SK-N-MC (cell line): ENCODE results near the gene CTBP1.
A peak's percentile ranks its signal among the peaks of the same experiment; 100 is the strongest.

Experiments used
- DNase-seq: peaks from one replicate; pipeline ENCODE4 v3.0.0-alpha.2; 2011; ENCODE audit warnings: low read depth, low spot score
- H3K27ac ChIP-seq: fragments of 200-600 bp; sonication (generic); 2 replicates; pipeline ENCODE4 v1.5.1; 2016; ENCODE audit warnings: mixed run types
- H3K36me3 ChIP-seq: fragments of 200-600 bp; sonication (generic); 2 replicates; pipeline ENCODE4 v1.6.1; 2017; ENCODE audit warnings: antibody characterized with exemption, low read length, mixed read lengths; ENCODE audit not compliant: insufficient read depth
- H3K4me3 ChIP-seq: fragments of 200-600 bp; sonication (generic); 2 replicates; pipeline ENCODE4 v1.5.1; 2016
- H3K9ac ChIP-seq: fragments of 200-600 bp; sonication (generic); 2 replicates; pipeline ENCODE4 v1.8.0; 2017; ENCODE audit warnings: mixed run types, mixed read lengths; ENCODE audit not compliant: insufficient read length
- H3K9me3 ChIP-seq: fragments of 200-600 bp; sonication (generic); 2 replicates; pipeline ENCODE4 v1.6.1; 2017; ENCODE audit warnings: low read depth, mild to moderate bottlenecking, antibody characterized with exemption, low read length, moderate library complexity, mixed read lengths
- EZH2 ChIP-seq: fragments of 200-600 bp; sonication (generic); IDR thresholded peaks from one replicate; pipeline ENCODE4 v1.6.1; 2017; ENCODE audit warnings: antibody characterized with exemption
- FOXP2 ChIP-seq: optimal IDR thresholded peaks from 2 replicates; pipeline ENCODE3; 2011; ENCODE audit warnings: mild to moderate bottlenecking, moderate library complexity; ENCODE audit not compliant: insufficient read depth; ENCODE audit errors: extremely low read length, control extremely low read depth
- POLR2AphosphoS5 ChIP-seq: IDR thresholded peaks from 2 replicates; pipeline ENCODE4 v1.6.1; 2012; ENCODE audit warnings: mild to moderate bottlenecking, low read depth, low read length, borderline replicate concordance

Gene CTBP1

DNA sequence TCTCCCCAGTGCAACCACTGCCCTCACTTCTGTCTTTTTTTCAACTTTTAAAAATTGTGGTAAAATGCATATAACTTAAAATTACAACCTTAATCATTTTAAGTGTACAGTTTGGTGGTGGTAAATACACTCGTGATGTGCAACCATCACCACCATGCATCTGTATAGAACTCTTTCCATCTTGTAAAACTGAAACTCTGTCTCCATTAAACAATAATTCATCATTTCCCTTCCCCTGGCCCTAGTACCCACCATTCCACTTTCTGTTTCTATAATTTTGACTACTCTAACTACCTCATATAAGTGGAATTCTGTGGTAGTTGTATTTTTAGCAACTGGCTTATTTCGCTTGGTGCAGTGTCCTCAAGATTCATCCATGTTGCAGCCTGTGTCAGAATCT, 6.8 kb upstream of the CTBP1 start:
- Histone ChIP-seq H3K9ac (no peak overlapping the region), H3K4me3 (no peak overlapping the region), H3K9me3 (peaks cover 4% of the 10 kb centered on the region; the same call in 1 of the 2 replicates), H3K36me3 (peaks cover 12% of the 10 kb centered on the region; the same call in 1 of the 2 replicates), H3K27ac (no peak overlapping the region)
- DNase-seq: no peak
- TF ChIP-seq EZH2 (no peak), POLR2AphosphoS5 (no peak), FOXP2 (no peak)

- DNase-seq: no peak
- Histone ChIP-seq H3K4me3 (no peak overlapping the region), H3K36me3 (peaks cover 15% of the 10 kb centered on the region; the same call in 1 of the 2 replicates), H3K9me3 (peaks cover 4% of the 10 kb centered on the region; the same call in 1 of the 2 replicates), H3K9ac (no peak overlapping the region), H3K27ac (no peak overlapping the region)
- TF ChIP-seq FOXP2 (no peak), EZH2 (no peak), POLR2AphosphoS5 (no peak)
Measured at GRCh38 chr4:1255151-1255550, 6.2 kb upstream of the CTBP1 start.

- no peak overlapping the region for H3K9ac ChIP-seq
- H3K4me3 ChIP-seq: no peak overlapping the region
- DNase-seq: no peak
- TF ChIP-seq EZH2 (no peak), FOXP2 (no peak), POLR2AphosphoS5 (no peak)
- peaks cover 15% of the 10 kb centered on the region; the same call in 1 of the 2 replicates for H3K36me3 ChIP-seq
- no peak overlapping the region for H3K27ac ChIP-seq
- H3K9me3 ChIP-seq: peaks cover 4% of the 10 kb centered on the region; the same call in 1 of the 2 replicates
Measured at GRCh38 chr4:1253831-1254230, 4.9 kb upstream of the CTBP1 start.

GRCh38 chr4:1252928-1253492, 4.1 kb upstream of the CTBP1 start:
- no peak for TF ChIP-seq EZH2
- no peak for TF ChIP-seq FOXP2
- TF ChIP-seq POLR2AphosphoS5: no peak
- no peak overlapping the region for H3K27ac ChIP-seq
- no peak overlapping the region for H3K9ac ChIP-seq

GRCh38 chr4:1251773-1252066, 2.8 kb upstream of the CTBP1 start:
- H3K36me3 ChIP-seq: peaks cover 15% of the 10 kb centered on the region; the same call in 1 of the 2 replicates
- H3K4me3 ChIP-seq: no peak overlapping the region
- TF ChIP-seq FOXP2 (no peak), EZH2 (no peak), POLR2AphosphoS5 (no peak)
- no peak for DNase-seq
- H3K9me3 ChIP-seq: no peaks in the 10 kb centered on the region; the same call in 1 of the 2 replicates
- H3K27ac ChIP-seq: no peak overlapping the region
- no peak overlapping the region for H3K9ac ChIP-seq

More at GRCh38 chr4:1252928-1253492, 4.1 kb upstream of the CTBP1 start:
- no peak for DNase-seq
- Histone ChIP-seq H3K36me3 (peaks cover 15% of the 10 kb centered on the region; the same call in 1 of the 2 replicates), H3K9me3 (peaks cover 4% of the 10 kb centered on the region; the same call in 1 of the 2 replicates), H3K4me3 (no peak overlapping the region)

DNA sequence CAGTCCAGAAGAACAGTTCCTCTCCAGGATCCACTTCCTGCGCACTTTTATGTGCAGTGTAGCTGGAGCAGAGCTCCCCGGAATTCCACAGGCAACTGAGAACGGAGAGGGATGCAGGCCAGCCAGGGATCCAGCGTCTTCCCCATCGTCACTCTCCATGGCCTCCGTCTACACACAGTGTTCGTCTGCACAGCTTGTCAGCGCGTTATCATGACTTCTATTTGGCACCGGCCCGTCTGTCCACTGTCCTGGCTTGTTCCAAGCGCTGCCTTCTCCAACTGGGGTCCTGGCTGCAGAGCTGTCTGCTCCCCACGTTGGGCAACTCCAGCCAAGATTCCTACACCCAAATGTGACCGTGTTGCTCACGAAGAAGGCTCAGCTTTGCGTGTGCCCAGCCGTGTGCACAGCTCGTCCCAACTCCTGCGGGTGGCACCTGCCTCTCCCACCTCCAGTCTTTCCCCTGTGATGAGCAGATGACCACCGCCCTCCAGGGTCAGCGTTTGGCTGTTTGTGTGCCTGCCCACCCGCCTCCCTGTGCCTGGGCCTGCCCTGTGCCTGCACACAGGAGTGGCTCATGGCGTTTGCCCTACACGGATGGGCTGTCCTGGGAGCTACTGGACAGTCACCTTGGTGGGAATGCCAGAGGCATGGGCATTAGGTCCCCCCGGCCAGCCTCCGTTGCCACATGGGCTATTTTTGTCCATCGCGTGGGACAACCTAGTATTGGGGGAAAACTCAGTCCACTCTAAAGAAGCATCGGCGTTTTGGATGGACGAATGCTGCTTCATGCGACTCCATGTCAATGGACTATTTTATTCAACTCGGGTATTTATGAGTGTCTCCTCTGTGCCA, 2.2 kb upstream of the CTBP1 start:
- Histone ChIP-seq H3K27ac (no peak overlapping the region), H3K9me3 (no peaks in the 10 kb centered on the region; the same call in 1 of the 2 replicates), H3K4me3 (no peak overlapping the region), H3K36me3 (peaks cover 15% of the 10 kb centered on the region; the same call in 1 of the 2 replicates), H3K9ac (no peak overlapping the region)
- no peak for DNase-seq
- TF ChIP-seq POLR2AphosphoS5 (no peak), FOXP2 (no peak)

- no peaks in the 10 kb centered on the region; the same call in 1 of the 2 replicates for H3K9me3 ChIP-seq
- no peak overlapping the region for H3K9ac ChIP-seq
- no peak overlapping the region for H3K27ac ChIP-seq
- H3K36me3 ChIP-seq: peaks cover 15% of the 10 kb centered on the region; the same call in 1 of the 2 replicates
- TF ChIP-seq EZH2: no peak
- no peak for TF ChIP-seq POLR2AphosphoS5
- TF ChIP-seq FOXP2: no peak
- no peak for DNase-seq
- no peak overlapping the region for H3K4me3 ChIP-seq
Measured at GRCh38 chr4:1250527-1250812, 1.5 kb upstream of the CTBP1 start.

DNA sequence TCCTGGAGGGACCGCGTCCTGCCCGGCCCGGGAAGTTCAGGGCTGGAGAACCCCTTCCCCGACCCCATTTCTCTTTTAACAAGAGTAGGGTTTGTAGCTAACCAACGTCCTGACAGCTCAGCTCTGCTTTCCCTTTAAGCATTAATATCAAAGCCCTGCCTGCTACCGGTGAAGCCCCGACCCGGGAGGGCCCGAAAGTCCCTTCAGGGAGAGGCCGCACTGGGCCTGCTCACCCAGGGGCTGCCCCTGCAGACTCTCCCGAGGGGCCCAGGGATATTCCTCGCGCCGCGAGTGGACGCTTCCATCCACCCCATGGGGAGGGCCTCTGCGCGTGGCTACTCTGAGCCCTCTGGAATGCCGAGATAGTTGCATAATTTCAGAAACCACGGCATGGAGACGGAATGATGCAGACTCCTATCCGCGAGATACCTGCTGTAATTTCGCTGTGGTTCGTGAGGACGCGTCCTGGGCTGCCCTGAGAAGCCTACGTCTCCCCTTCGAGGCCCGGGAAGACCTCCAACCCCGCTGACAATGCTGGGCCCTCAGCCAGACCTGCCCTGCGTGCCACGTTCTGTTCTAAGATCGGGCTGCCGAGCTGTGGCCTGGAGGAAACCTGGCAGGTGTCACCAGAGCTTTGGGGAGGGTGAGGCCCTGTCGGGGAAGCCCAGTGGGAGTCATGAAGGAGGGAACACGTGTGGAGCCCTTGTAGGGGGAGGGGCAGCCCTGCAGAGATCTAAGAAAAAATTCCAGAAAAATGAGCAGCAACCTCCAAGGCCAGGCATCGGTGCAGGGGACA, 999 bp upstream of the CTBP1 start:
- Histone ChIP-seq H3K9me3 (no peaks in the 10 kb centered on the region; the same call in 1 of the 2 replicates), H3K36me3 (peaks cover 15% of the 10 kb centered on the region; the same call in 1 of the 2 replicates), H3K4me3 (peak overlapping the region; percentile 87), H3K27ac (peak overlapping the region; percentile 93), H3K9ac (peak overlapping the region; percentile 90)
- no peak for TF ChIP-seq FOXP2
- TF ChIP-seq POLR2AphosphoS5: no peak
- no peak for TF ChIP-seq EZH2
- no peak for DNase-seq
